ENCODE measurements around the gene TMEM35A. TPM values are rescaled to one million over a fixed set of nuclear protein-coding genes. Genes with fewer than 3 reads are reported as not detected.

Gene TMEM35A
- total RNA-seq, 2 donors from 2014 or later, result 3.6 to 7.8 TPM

GRCh38 chrX:101097546-101098453 lies 19.1 kb downstream of the TMEM35A start, which contains the start of gene CENPI:
TSS of gene CENPI (plus strand) at chrX:101098204. CDS start at chrX:101101071, 2,867 bp downstream.
- intact Hi-C loops (cut with DNase I), result no loop called here
- no peaks in the 10 kb centered on the region for H3K4me1 ChIP-seq (replicated peaks)
- no peaks in the 10 kb centered on the region for H3K9me3 ChIP-seq
- WGBS, result 1% methylated on average over 36 of the region's 48 CpGs
- no peaks in the 10 kb centered on the region for H3K27me3 ChIP-seq (replicated peaks; ENCODE audit: insufficient read depth)
- H3K4me3 ChIP-seq, result peak within 1 kb of the TSS; percentile 19 to 24
- H3K27ac ChIP-seq, result peak within 1 kb of the TSS; percentile 53 to 67
- no peaks in the 10 kb centered on the region for H3K36me3 ChIP-seq
- peak; percentile 89 for TF ChIP-seq POLR2AphosphoS5 (IDR thresholded peaks at IDR 0.05)
- peak in 1 of 4 experiments; percentile 20 for TF ChIP-seq CTCF (IDR thresholded peaks at IDR 0.05)
- no peak for TF ChIP-seq POLR2A (IDR thresholded peaks at IDR 0.05)
- DNase-seq (ENCODE audit: low spot score), result peak; percentile 89

- no peak for TF ChIP-seq CTCF (IDR thresholded peaks at IDR 0.05)
- no peak for TF ChIP-seq POLR2A (IDR thresholded peaks at IDR 0.05)
- no peak for TF ChIP-seq POLR2AphosphoS5 (IDR thresholded peaks at IDR 0.05)
- intact Hi-C loops (cut with DNase I), result no loop called here
- H3K36me3 ChIP-seq, result no peaks in the 10 kb centered on the region
- no peak for DNase-seq (ENCODE audit: low spot score)
- H3K4me3 ChIP-seq, result no peak overlapping the region
- no peaks in the 10 kb centered on the region for H3K9me3 ChIP-seq
- no peaks in the 10 kb centered on the region for H3K27me3 ChIP-seq (replicated peaks; ENCODE audit: insufficient read depth)
- no peak overlapping the region for H3K27ac ChIP-seq
- H3K4me1 ChIP-seq (replicated peaks), result no peaks in the 10 kb centered on the region
- 96% methylated on average over 4 of the region's 4 CpGs for WGBS
These were observed 29.6 kb downstream of the TMEM35A start for GRCh38 chrX:101108284-101108683.

GRCh38 chrX:101117701-101118100 lies 39.0 kb downstream of the TMEM35A start:
- 81% methylated on average over 3 of the region's 3 CpGs for WGBS
- intact Hi-C loops (cut with DNase I), result no loop called here
- no peaks in the 10 kb centered on the region for H3K36me3 ChIP-seq
- H3K4me3 ChIP-seq, result no peak overlapping the region
- TF ChIP-seq CTCF (IDR thresholded peaks at IDR 0.05) (no peak), POLR2AphosphoS5 (IDR thresholded peaks at IDR 0.05) (no peak), POLR2A (IDR thresholded peaks at IDR 0.05) (no peak)
- no peaks in the 10 kb centered on the region for H3K4me1 ChIP-seq (replicated peaks)
- DNase-seq (ENCODE audit: low spot score), result no peak
- no peaks in the 10 kb centered on the region for H3K27me3 ChIP-seq (replicated peaks; ENCODE audit: insufficient read depth)
- no peak overlapping the region for H3K27ac ChIP-seq
- H3K9me3 ChIP-seq, result no peaks in the 10 kb centered on the region

- no peak for DNase-seq (ENCODE audit: low spot score)
- Histone ChIP-seq H3K36me3 (no peaks in the 10 kb centered on the region), H3K27ac (no peak overlapping the region), H3K4me1 (replicated peaks) (no peaks in the 10 kb centered on the region), H3K27me3 (replicated peaks; ENCODE audit: insufficient read depth) (no peaks in the 10 kb centered on the region), H3K4me3 (no peak overlapping the region), H3K9me3 (no peaks in the 10 kb centered on the region)
- TF ChIP-seq CTCF (IDR thresholded peaks at IDR 0.05) (no peak), POLR2AphosphoS5 (IDR thresholded peaks at IDR 0.05) (no peak), POLR2A (IDR thresholded peaks at IDR 0.05) (no peak)
- intact Hi-C loops (cut with DNase I), result no loop called here
- 54% methylated on average over 2 of the region's 2 CpGs for WGBS
These were observed 57.6 kb downstream of the TMEM35A start for GRCh38 chrX:101136235-101136634.

Other genes with a start within 250 kb of the TMEM35A start
- gene NOX1, start 204.5 kb upstream of the TMEM35A start, total RNA-seq, result under 1 TPM; 0.14 to 0.62 TPM
- under 1 TPM; 0.36 to 0.85 TPM for gene XKRX, start 150.0 kb upstream of the TMEM35A start, total RNA-seq
- 1 to 10 TPM in 1 of 2 donors, not detected in 1; 1.2 TPM for gene ARL13A, start 109.2 kb upstream of the TMEM35A start, total RNA-seq
- gene TRMT2B, start 26.8 kb upstream of the TMEM35A start, total RNA-seq, result 10 to 100 TPM; 14.0 to 29.5 TPM
- 1 to 10 TPM; 1.0 to 1.9 TPM for gene CENPI, start 19.3 kb downstream of the TMEM35A start, total RNA-seq
- 1 to 10 TPM in 1 of 2 donors, under 1 TPM in 1; 0.68 to 1.9 TPM for gene DRP2, start 140.9 kb downstream of the TMEM35A start, total RNA-seq
- 10 to 100 TPM in 1 of 2 donors, not detected in 1; 54.6 TPM for gene TAF7L, start 212.5 kb downstream of the TMEM35A start, total RNA-seq

Measured in prostate gland (tissue), 2 donors.